ENCODE data around the gene RPS6KA3. TPM values are rescaled to one million over a fixed set of nuclear protein-coding genes. Genes with fewer than 3 reads are reported as not detected.

RPS6KA3 gene
- total RNA-seq, 1 experiment from 2014 or later: 14.6 TPM

GRCh38 chrX:20217906-20218305, 48.8 kb downstream of the RPS6KA3 start:
- Mint-ChIP-seq H3K27me3 (ENCODE audit: low read depth) (no peaks in the 10 kb centered on the region), H3K4me1 (peaks cover 31% of the 10 kb centered on the region), H3K9me3 (no peaks in the 10 kb centered on the region), H3K36me3 (no peaks in the 10 kb centered on the region), H3K27ac (no peak overlapping the region), H3K4me3 (no peak overlapping the region)
- ATAC-seq: no peak
- ChIA-PET POLR2A (no interaction called here), CTCF (no interaction called here)
- DNase-seq (ENCODE audit: low spot score): no peak
- no peak for TF ChIP-seq E2F1 (CRISPR knock-in tag; IDR thresholded peaks at IDR 0.05)
- no peak for TF ChIP-seq MAX (CRISPR knock-in tag; IDR thresholded peaks at IDR 0.05)
- no peak for TF ChIP-seq AFF4 (CRISPR knock-in tag; IDR thresholded peaks at IDR 0.05; ENCODE audit: borderline replicate concordance)
- no peak for TF ChIP-seq OVOL2 (CRISPR knock-in tag; IDR thresholded peaks at IDR 0.05; ENCODE audit: borderline replicate concordance)
- no peak for TF ChIP-seq STAT6 (CRISPR knock-in tag; conservative IDR thresholded peaks at IDR 0.05; ENCODE audit: low read depth)
- TF ChIP-seq FOXK1 (CRISPR knock-in tag; IDR thresholded peaks at IDR 0.05): no peak
- TF ChIP-seq GABPB1 (CRISPR knock-in tag; IDR thresholded peaks at IDR 0.05): no peak
- TF ChIP-seq MYBL2 (CRISPR knock-in tag; IDR thresholded peaks at IDR 0.05): no peak
- no peak for TF ChIP-seq ZNF281 (CRISPR knock-in tag; IDR thresholded peaks at IDR 0.05)
- TF ChIP-seq CBFB (CRISPR knock-in tag; IDR thresholded peaks at IDR 0.05; ENCODE audit: low read depth): no peak
- no peak for TF ChIP-seq ZNF263 (CRISPR knock-in tag; IDR thresholded peaks at IDR 0.05; ENCODE audit: low read depth)
- TF ChIP-seq CREM (CRISPR knock-in tag; IDR thresholded peaks at IDR 0.05): no peak
- TF ChIP-seq ZNF396 (CRISPR knock-in tag; IDR thresholded peaks at IDR 0.05; ENCODE audit: borderline replicate concordance): no peak
- no peak for TF ChIP-seq ZSCAN18 (CRISPR knock-in tag; IDR thresholded peaks at IDR 0.05)
- no peak for TF ChIP-seq NR2C2 (CRISPR knock-in tag; IDR thresholded peaks at IDR 0.05)
